ENCODE results near the gene MARCHF2. TPM values are rescaled to one million over a fixed set of nuclear protein-coding genes. Genes with fewer than 3 reads are reported as not detected.

Gene MARCHF2
- total RNA-seq, 1 donor from 2014 or later, result 84.0 TPM

DNA sequence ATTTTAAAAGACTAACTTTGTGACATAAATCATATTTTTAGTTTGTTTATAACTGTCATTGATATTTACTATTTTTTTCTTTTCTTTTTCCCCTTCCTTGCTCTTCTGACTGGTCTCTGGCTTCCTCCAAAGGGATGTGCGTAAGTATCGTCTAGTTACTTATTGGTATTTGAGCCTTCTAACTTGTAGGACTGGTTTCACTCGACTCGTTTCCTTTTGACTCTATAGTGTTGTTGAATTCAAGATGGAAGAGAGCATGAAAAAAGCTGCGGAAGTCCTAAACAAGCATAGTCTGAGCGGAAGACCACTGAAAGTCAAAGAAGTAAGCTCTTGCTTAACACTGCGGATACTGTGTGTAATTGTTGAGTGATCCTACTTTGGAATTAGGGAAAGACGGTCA, 50.3 kb downstream of the MARCHF2 start:
- no peaks in the 10 kb centered on the region for H3K27me3 ChIP-seq (ENCODE audit: control insufficient read depth, insufficient read depth, low read length)
- no peak for FAIRE-seq
- no peak overlapping the region for H3K4me3 ChIP-seq (ENCODE audit: low read depth, low read length)
- TF ChIP-seq, protein P1, sequence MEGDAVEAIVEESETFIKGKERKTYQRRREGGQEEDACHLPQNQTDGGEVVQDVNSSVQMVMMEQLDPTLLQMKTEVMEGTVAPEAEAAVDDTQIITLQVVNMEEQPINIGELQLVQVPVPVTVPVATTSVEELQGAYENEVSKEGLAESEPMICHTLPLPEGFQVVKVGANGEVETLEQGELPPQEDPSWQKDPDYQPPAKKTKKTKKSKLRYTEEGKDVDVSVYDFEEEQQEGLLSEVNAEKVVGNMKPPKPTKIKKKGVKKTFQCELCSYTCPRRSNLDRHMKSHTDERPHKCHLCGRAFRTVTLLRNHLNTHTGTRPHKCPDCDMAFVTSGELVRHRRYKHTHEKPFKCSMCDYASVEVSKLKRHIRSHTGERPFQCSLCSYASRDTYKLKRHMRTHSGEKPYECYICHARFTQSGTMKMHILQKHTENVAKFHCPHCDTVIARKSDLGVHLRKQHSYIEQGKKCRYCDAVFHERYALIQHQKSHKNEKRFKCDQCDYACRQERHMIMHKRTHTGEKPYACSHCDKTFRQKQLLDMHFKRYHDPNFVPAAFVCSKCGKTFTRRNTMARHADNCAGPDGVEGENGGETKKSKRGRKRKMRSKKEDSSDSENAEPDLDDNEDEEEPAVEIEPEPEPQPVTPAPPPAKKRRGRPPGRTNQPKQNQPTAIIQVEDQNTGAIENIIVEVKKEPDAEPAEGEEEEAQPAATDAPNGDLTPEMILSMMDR (IDR thresholded peaks at IDR 0.05; ENCODE audit: insufficient read depth, low read length, severe bottlenecking), result no peak
- peak; percentile 40 for DNase-seq (ENCODE audit: low read depth)
- peaks cover 10% of the 10 kb centered on the region for H3K36me3 ChIP-seq (ENCODE audit: control insufficient read depth, insufficient read depth, low read length)

DNA sequence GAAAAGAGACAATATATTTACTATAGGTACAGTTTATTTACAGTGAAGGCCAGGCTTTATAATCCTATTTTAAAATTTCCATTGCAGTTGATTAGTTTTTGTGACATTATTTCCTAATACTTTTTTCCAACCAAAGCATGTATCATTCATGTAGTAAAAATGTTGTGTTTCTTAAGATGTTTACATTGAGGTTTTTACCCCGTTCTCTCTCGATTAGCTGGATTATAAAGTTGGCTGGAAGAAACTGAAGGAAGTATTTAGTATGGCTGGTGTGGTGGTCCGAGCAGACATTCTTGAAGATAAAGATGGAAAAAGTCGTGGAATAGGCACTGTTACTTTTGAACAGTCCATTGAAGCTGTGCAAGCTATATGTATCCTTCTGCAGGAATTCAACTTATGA, 52.9 kb downstream of the MARCHF2 start:
- TF ChIP-seq, protein P1 (IDR thresholded peaks at IDR 0.05; ENCODE audit: insufficient read depth, low read length, severe bottlenecking), result no peak
- no peak overlapping the region for H3K4me3 ChIP-seq (ENCODE audit: low read depth, low read length)
- DNase-seq (ENCODE audit: low read depth), result no peak
- no peak for FAIRE-seq
- peaks cover 25% of the 10 kb centered on the region for H3K36me3 ChIP-seq (ENCODE audit: control insufficient read depth, insufficient read depth, low read length)
- H3K27me3 ChIP-seq (ENCODE audit: control insufficient read depth, insufficient read depth, low read length), result no peaks in the 10 kb centered on the region

- Histone ChIP-seq H3K27me3 (ENCODE audit: control insufficient read depth, insufficient read depth, low read length) (no peaks in the 10 kb centered on the region), H3K4me3 (ENCODE audit: low read depth, low read length) (no peak overlapping the region), H3K36me3 (ENCODE audit: control insufficient read depth, insufficient read depth, low read length) (peaks cover 31% of the 10 kb centered on the region)
- FAIRE-seq (no peak), DNase-seq (ENCODE audit: low read depth) (no peak)
- TF ChIP-seq, protein P1 (IDR thresholded peaks at IDR 0.05; ENCODE audit: insufficient read depth, low read length, severe bottlenecking), result no peak
Observed at GRCh38 chr19:8468124-8468523, 55.0 kb downstream of the MARCHF2 start.

DNA sequence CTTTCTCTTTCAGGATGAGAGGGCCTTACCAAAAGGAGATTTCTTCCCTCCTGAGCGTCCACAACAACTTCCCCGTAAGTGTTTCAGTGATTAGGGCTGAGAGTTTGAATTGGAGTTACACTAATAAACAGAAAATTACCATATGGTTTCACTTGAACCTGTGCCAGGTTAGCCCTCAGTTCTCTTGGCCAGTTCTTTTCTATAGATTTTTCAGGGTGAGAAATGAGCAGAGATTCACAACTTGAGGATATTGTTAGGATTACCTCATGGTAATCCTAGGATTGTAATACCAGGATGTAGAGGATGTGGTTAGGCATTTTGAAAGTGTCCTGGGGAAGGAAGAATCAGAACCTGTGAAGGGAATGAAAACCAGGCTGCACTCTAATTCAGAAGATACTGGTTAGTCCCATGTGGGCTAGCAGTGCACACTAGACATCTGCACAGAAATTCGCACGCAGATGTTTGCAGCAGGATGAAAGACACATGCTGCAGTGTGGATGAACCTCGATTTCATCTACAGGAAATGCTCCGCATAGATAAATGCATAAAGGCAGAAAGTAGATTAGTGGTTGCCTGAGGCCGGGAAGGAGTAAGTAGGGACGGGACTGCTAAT, 55.8 kb downstream of the MARCHF2 start:
- no peak for FAIRE-seq
- Histone ChIP-seq H3K36me3 (ENCODE audit: control insufficient read depth, insufficient read depth, low read length) (peaks cover 30% of the 10 kb centered on the region), H3K27me3 (ENCODE audit: control insufficient read depth, insufficient read depth, low read length) (no peaks in the 10 kb centered on the region), H3K4me3 (ENCODE audit: low read depth, low read length) (no peak overlapping the region)
- TF ChIP-seq, protein P1 (IDR thresholded peaks at IDR 0.05; ENCODE audit: insufficient read depth, low read length, severe bottlenecking), result no peak
- no peak for DNase-seq (ENCODE audit: low read depth)

DNA sequence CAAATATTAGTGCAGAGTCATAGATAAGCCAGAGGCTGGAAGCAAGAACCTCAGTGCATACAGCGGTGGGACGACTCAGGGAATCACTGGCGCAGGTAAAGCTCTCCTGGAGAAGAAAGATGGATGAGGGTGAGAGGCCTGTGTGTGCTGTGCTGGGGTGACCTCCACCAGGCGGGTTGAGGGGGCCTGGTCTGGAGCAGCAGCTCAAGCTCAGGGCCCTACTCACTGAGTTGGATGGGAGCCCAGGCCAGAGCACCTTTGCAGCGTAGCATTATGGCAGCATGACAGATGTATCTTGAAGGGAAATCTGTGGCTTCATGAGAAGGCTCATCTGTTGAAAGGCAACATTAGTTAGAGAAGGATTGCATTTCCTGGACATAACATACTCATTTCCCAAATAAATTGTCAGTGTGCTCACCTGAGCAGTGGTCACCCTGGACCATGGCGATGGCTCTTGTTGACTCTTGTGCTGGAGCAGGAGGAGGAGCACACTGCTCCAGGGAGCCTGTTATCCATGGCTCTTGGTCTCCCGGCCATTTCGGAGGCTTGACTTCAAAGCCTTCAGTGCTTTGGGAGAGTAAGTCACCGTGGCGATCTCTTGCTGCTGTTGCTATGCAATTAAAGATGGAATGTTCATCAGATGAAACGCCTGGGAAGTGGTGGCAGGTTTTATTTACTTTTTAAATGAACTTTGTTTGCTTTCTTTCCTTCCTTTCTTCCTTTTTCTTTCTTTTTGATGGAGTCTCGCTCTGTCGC, 56.7 kb downstream of the MARCHF2 start:
- H3K4me3 ChIP-seq (ENCODE audit: low read depth, low read length), result no peak overlapping the region
- FAIRE-seq, result no peak
- H3K27me3 ChIP-seq (ENCODE audit: control insufficient read depth, insufficient read depth, low read length), result no peaks in the 10 kb centered on the region
- H3K36me3 ChIP-seq (ENCODE audit: control insufficient read depth, insufficient read depth, low read length), result peaks cover 27% of the 10 kb centered on the region
- TF ChIP-seq, protein P1 (IDR thresholded peaks at IDR 0.05; ENCODE audit: insufficient read depth, low read length, severe bottlenecking), result no peak
- DNase-seq (ENCODE audit: low read depth), result no peak
